GM19467 (cell line): ENCODE measurements around the gene MAGEF1.

Experiments
- ATAC-seq: cut with Tn5 transposase; IDR thresholded peaks from one replicate; pipeline ENCODE4 v1.9.1; 2021; ENCODE audit warnings: mild to moderate bottlenecking, moderate library complexity; ENCODE audit not compliant: unreplicated experiment

MAGEF1 gene

GRCh38 chr3:184672977-184673870 lies 38.6 kb downstream of the MAGEF1 start:
- ATAC-seq = no peak

GRCh38 chr3:184672335-184672734 lies 39.5 kb downstream of the MAGEF1 start:
- ATAC-seq = no peak

GRCh38 chr3:184670091-184670602 lies 41.7 kb downstream of the MAGEF1 start:
- ATAC-seq = no peak

DNA sequence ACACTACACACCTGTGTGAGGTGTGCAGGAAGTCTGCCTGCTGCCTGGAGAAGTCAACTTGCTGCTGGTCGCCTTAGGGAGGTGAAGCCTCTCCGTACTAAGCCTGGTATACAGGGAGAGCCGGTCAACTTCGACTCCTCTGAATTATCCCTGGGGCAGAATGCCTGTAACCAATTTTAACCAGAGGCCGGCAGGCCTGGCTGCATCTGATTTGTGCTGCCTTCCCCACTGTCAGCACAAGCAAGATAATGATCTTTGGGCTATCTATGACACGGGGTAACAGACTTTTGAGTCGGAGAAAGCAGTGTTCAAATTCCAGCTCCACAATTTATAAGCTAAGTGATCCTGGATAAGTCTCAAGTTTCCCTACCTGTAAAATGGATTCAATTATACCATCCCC lies 42.3 kb downstream of the MAGEF1 start:
- ATAC-seq = no peak

- ATAC-seq = no peak
Observed at GRCh38 chr3:184666442-184666841, 45.4 kb downstream of the MAGEF1 start.

DNA sequence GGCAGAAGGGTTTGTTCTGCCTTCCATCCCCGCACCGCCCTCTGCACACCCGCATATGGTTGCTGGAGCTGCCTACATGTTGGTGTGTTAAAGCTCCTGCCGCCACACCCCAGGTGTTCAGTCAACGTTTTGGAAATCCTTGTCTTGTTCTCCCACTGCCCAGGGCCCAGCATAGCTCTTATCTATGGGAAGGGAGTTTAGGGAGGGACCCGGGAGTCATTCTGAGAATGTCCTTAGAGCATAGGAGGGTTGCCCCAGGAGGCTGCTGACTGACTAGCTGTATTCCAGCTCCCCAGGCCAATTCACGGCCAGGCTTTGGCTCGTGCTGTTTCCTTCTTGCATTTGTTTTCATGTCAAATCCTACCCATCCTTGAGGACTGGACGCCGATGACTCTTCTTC lies 46.8 kb downstream of the MAGEF1 start:
- no peak for ATAC-seq

GRCh38 chr3:184663756-184664155 lies 48.1 kb downstream of the MAGEF1 start:
- ATAC-seq = no peak

- ATAC-seq = no peak
Observed at GRCh38 chr3:184663356-184663755, 48.5 kb downstream of the MAGEF1 start.

DNA sequence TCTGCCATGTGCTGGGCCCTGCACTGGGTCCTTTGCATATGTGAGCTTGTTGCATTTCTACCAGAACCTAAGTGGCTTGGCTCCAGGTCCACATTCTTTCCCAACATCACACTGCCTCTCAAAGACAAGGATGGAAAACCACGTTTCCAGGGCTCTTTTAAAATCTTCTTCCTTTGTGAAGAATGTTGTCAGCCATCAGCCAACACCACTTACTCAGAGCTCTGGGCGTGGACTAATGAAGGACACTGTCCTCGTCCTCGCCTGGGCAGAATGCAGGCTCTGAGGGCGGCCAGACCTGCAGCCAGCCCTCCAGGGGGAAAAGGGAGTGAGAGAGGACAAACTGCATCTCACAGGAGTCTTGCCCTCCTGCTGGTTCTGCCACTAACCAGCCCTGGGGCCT lies 49.7 kb downstream of the MAGEF1 start:
- ATAC-seq = no peak

DNA sequence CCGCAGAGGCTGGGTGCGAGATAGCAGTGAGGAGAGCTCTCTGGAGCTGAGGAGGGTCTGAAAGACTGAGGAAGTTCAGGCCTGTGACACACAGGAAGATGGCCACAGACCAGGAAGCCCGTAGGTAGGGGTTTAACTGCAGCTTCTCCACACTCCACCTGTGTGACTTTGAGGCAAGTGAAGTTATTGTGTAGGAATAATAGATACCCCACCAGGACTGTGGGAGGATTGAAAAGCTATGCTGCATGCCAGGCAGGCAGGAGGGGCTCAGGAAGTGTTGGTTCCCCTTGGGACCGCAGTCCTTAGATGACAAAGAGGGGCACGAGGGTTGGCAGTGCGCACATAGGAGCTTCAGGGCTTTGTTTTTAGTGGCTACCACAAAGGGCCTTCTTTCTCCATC lies 50.9 kb downstream of the MAGEF1 start:
- ATAC-seq = no peak
